ENCODE data around the gene SLC4A5. TPM values are rescaled to one million over a fixed set of nuclear protein-coding genes. Genes with fewer than 3 reads are reported as not detected.

SLC4A5 gene
- total and polyA plus RNA-seq, 4 donors = 0.85 to 9.6 (median 3.9) TPM

DNA sequence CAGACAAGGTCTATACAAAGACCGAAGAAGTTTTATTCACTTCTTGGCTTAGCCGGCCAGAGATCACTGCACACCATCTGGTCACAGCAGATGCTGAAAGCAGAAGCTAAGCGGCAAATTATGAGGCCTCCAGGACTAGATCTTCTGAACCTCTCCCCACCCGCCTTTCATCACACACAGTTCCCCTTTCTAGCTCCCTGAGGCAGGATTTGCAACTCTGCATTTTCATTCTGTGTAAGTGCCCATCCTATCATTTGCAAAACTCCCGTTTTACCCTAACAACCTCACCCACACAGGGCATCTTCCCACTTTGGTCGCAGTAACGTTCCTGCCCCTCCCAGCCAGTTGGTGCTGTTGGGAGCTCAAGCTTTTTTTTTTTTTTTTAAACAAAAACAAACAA lies 161.5 kb downstream of the SLC4A5 start:
- H3K27ac ChIP-seq (ENCODE audit: low read depth in 1 of 2, low read length in 1 of 2) = no peak overlapping the region
- H3K36me3 ChIP-seq (ENCODE audit: control insufficient read depth in 4 of 4, insufficient read depth in 4 of 4, low read length in 4 of 4) = peaks cover 0 to 3% (median under 1%) of the 10 kb centered on the region in 4 donors
- peaks cover 0 to 8% (median 3%) of the 10 kb centered on the region in 5 donors for H3K4me1 ChIP-seq (ENCODE audit: control insufficient read depth in 5 of 5, insufficient read depth in 5 of 5, low read length in 5 of 5)
- H3K27me3 ChIP-seq (ENCODE audit: control insufficient read depth in 3 of 3, insufficient read depth in 3 of 3, low read length in 2 of 3) = no peaks in the 10 kb centered on the region
- H3K4me3 ChIP-seq = no peak overlapping the region
- H3K9me3 ChIP-seq (ENCODE audit: control insufficient read depth in 4 of 4, insufficient read depth in 3 of 4, low read length in 3 of 4) = no peaks in the 10 kb centered on the region
- no peak for ATAC-seq (ENCODE audit: insufficient read depth, low FRiP score)
- peak in 2 of 3 donors; percentile 19 to 27 for DNase-seq
- 22 to 45% methylated on average over 7 of the region's 7 CpGs for WGBS, 2 donors
- TF ChIP-seq, protein P1, sequence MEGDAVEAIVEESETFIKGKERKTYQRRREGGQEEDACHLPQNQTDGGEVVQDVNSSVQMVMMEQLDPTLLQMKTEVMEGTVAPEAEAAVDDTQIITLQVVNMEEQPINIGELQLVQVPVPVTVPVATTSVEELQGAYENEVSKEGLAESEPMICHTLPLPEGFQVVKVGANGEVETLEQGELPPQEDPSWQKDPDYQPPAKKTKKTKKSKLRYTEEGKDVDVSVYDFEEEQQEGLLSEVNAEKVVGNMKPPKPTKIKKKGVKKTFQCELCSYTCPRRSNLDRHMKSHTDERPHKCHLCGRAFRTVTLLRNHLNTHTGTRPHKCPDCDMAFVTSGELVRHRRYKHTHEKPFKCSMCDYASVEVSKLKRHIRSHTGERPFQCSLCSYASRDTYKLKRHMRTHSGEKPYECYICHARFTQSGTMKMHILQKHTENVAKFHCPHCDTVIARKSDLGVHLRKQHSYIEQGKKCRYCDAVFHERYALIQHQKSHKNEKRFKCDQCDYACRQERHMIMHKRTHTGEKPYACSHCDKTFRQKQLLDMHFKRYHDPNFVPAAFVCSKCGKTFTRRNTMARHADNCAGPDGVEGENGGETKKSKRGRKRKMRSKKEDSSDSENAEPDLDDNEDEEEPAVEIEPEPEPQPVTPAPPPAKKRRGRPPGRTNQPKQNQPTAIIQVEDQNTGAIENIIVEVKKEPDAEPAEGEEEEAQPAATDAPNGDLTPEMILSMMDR (IDR thresholded peaks at IDR 0.05; ENCODE audit: control extremely low read depth, extremely low read depth) = no peak
- no peak overlapping the region for H3K9ac ChIP-seq (ENCODE audit: insufficient read depth in 1 of 2, low read length in 2 of 2)

DNA sequence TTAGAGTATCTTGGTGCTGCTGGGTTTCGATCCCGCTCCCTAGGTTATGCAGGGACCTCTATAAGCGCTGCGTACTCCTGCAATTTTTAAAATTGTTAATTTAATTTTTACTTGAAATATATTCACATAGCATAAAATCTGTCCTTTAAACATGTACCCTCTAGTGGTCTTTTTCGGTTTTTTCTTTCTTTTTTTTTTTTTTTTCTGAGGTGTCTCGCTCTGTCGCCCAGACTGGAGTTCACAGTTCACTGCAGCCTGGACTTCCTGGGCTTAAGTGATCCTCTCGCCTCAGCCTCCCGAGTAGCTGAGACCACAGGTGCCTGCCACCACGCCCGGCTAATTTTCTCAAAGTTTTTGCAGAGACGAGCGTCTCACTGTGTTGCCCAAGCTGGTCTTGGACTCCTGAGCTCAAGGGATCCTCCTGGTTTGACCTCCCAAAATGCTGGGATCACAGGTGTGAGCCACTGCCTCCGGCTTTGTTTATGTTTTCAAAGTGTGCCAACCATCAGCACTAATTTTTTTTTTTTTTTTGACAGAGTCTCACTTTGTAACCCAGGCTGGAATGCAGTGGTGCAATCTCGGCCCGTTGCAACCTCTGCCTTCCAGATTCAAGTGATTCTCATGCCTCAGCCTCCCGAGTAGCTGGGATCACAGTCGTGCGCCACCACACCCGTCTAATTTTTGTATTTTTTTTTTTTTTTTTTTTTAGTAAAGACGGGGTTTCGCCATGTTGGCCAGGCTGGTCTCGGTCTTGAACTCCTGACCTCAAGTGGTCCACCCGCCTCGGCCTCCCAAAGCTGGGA lies 164.0 kb downstream of the SLC4A5 start:
- peak in 1 of 3 donors; percentile 16 for DNase-seq
- TF ChIP-seq, protein P1 (IDR thresholded peaks at IDR 0.05; ENCODE audit: control extremely low read depth, extremely low read depth) = no peak
- H3K4me3 ChIP-seq = no peak overlapping the region
- no peak for ATAC-seq (ENCODE audit: insufficient read depth, low FRiP score)
- H3K4me1 ChIP-seq (ENCODE audit: control insufficient read depth in 5 of 5, insufficient read depth in 5 of 5, low read length in 5 of 5) = peaks cover 0 to 8% (median 7%) of the 10 kb centered on the region in 5 donors
- H3K36me3 ChIP-seq (ENCODE audit: control insufficient read depth in 4 of 4, insufficient read depth in 4 of 4, low read length in 4 of 4) = peaks cover 0 to 5% (median 2%) of the 10 kb centered on the region in 4 donors
- no peaks in the 10 kb centered on the region for H3K9me3 ChIP-seq (ENCODE audit: control insufficient read depth in 4 of 4, insufficient read depth in 3 of 4, low read length in 3 of 4)
- H3K27ac ChIP-seq (ENCODE audit: low read depth in 1 of 2, low read length in 1 of 2) = peak overlapping the region in 1 of 2 donors; percentile 69
- H3K9ac ChIP-seq (ENCODE audit: insufficient read depth in 1 of 2, low read length in 2 of 2) = peak overlapping the region in 1 of 2 donors; percentile 32
- 44 to 48% methylated on average over 23 to 25 of the region's 25 CpGs for WGBS, 2 donors
- no peaks in the 10 kb centered on the region for H3K27me3 ChIP-seq (ENCODE audit: control insufficient read depth in 3 of 3, insufficient read depth in 3 of 3, low read length in 2 of 3)

DNA sequence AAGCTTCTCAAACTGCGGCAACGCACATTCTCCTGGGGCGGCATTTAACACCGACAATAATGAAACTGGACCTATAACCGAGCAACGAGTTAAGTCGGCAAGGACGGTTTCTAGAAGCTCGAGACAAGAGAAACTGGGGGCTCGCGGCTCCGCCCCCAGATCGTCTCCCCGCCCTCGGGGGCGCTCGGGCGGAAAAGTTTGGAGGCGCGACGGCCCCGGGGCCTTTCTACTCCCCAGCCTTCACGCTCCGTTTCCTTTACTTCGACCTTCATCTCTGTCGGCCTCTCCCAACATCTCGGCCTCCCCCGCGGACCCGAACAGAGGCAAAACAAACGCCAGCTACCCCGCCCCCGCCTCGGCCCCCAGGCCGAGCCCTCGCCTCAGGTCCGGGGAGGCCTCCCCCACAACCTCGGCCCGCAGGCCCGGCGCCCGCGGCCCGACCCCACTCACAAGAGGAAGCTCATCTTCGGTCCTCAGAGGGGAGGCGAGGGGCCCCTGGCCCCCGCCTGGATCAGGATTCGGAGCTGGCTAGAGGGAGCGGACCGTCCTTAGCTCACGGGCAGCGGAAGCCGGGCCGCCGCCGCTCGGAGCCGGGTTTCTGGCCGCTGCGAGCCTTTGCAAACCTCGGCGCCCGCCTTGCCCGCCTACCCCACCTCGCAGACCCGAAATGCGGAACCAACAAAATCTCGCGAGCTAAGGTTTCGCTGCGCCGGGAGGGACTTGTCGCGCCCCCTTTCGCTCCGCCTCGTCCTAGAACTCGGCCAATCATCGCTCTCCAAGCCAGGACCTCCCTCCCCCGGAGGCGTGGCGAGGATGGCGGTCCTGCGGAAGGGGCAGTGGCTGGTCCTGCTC lies 164.8 kb downstream of the SLC4A5 start, which contains the start of gene MOB1A:
Gene MOB1A, minus strand, starts transcription at position 669 of the 852 bp plus-strand sequence. Its CDS starts 205 bp downstream, at position 464.
- Histone ChIP-seq H3K9ac (ENCODE audit: insufficient read depth in 1 of 2, low read length in 2 of 2) (peak within 1 kb of the TSS; percentile 66 to 83), H3K4me1 (ENCODE audit: control insufficient read depth in 5 of 5, insufficient read depth in 5 of 5, low read length in 5 of 5) (peaks cover 0 to 8% (median 7%) of the 10 kb centered on the region in 5 donors), H3K27ac (ENCODE audit: low read depth in 1 of 2, low read length in 1 of 2) (peak within 1 kb of the TSS; percentile 92), H3K9me3 (ENCODE audit: control insufficient read depth in 4 of 4, insufficient read depth in 3 of 4, low read length in 3 of 4) (no peaks in the 10 kb centered on the region), H3K4me3 (peak within 1 kb of the TSS; percentile 73), H3K36me3 (ENCODE audit: control insufficient read depth in 4 of 4, insufficient read depth in 4 of 4, low read length in 4 of 4) (peaks cover 0 to 5% (median 2%) of the 10 kb centered on the region in 4 donors), H3K27me3 (ENCODE audit: control insufficient read depth in 3 of 3, insufficient read depth in 3 of 3, low read length in 2 of 3) (no peaks in the 10 kb centered on the region)
- ATAC-seq (ENCODE audit: insufficient read depth, low FRiP score) (peak; percentile 96), DNase-seq (peak; percentile 98 to 100 (median 99))
- TF ChIP-seq, protein P1 (IDR thresholded peaks at IDR 0.05; ENCODE audit: control extremely low read depth, extremely low read depth) = no peak
- WGBS, 2 donors = 0% methylated on average over 81 to 84 of the region's 84 CpGs

Measured in lung (tissue), 12 donors.